Measurements from ENCODE around the gene NOL12.

DNA sequence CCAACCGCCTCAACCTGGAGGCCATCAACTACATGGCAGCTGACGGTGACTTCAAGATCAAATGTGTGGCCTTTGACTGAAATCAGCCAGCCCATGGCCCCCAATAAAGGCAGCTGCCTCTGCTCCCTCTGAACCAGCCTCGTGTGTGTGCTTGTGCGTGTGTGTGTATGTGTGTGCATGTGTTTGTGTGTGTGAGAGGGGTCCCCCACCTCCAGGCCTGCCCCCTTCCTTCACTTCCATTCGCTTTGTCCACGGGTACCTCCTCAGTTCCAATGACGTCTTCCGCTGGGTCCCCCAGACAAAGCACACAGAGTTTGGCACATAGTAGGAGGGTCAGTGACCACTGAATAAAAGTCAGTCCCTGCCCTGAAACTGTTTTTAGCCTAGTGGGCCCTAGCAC is 6.5 kb upstream of the NOL12 start:
- TF ChIP-seq, protein P1, sequence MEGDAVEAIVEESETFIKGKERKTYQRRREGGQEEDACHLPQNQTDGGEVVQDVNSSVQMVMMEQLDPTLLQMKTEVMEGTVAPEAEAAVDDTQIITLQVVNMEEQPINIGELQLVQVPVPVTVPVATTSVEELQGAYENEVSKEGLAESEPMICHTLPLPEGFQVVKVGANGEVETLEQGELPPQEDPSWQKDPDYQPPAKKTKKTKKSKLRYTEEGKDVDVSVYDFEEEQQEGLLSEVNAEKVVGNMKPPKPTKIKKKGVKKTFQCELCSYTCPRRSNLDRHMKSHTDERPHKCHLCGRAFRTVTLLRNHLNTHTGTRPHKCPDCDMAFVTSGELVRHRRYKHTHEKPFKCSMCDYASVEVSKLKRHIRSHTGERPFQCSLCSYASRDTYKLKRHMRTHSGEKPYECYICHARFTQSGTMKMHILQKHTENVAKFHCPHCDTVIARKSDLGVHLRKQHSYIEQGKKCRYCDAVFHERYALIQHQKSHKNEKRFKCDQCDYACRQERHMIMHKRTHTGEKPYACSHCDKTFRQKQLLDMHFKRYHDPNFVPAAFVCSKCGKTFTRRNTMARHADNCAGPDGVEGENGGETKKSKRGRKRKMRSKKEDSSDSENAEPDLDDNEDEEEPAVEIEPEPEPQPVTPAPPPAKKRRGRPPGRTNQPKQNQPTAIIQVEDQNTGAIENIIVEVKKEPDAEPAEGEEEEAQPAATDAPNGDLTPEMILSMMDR (IDR thresholded peaks at IDR 0.05): no peak
- TF ChIP-seq EZH2 (IDR thresholded peaks at IDR 0.05): no peak

Measured in neural progenitor cell (in vitro differentiated cells).